Trophoblast cell (in vitro differentiated cells and primary cell): ENCODE measurements around the gene GADL1.
A peak's percentile ranks its signal among the peaks of the same experiment; 100 is the strongest.

Experiments used
- DNase-seq, 2 donors: peaks; one replicate each; pipeline ENCODE4 v3.0.0-alpha.2; 2016
- H2AFZ ChIP-seq: 2 replicates; pipeline ENCODE4 v1.6.1; 2013; ENCODE audit warnings: low read length, moderate library complexity, mild to moderate bottlenecking; ENCODE audit not compliant: insufficient read depth, poor library complexity
- H2AK5ac ChIP-seq: 2 replicates; pipeline ENCODE4 v1.6.1; 2013; ENCODE audit warnings: mild to moderate bottlenecking, low read length
- H2BK120ac ChIP-seq: 2 replicates; pipeline ENCODE4 v1.6.1; 2013; ENCODE audit warnings: low read length, mild to moderate bottlenecking, moderate library complexity; ENCODE audit not compliant: insufficient read depth, poor library complexity
- H2BK12ac ChIP-seq: 2 replicates; pipeline ENCODE4 v1.6.1; 2013; ENCODE audit warnings: mild to moderate bottlenecking, low read length, moderate library complexity
- H2BK5ac ChIP-seq: 2 replicates; pipeline ENCODE4 v1.6.1; 2013; ENCODE audit warnings: low read length, low read depth, moderate library complexity, mild to moderate bottlenecking; ENCODE audit not compliant: poor library complexity
- H3K14ac ChIP-seq: 2 replicates; pipeline ENCODE4 v1.6.1; 2013; ENCODE audit warnings: mild to moderate bottlenecking, low read length
- H3K18ac ChIP-seq: 2 replicates; pipeline ENCODE4 v1.6.1; 2013; ENCODE audit warnings: mild to moderate bottlenecking, low read length
- H3K23ac ChIP-seq: 2 replicates; pipeline ENCODE4 v1.6.1; 2013; ENCODE audit warnings: low read length
- H3K27ac ChIP-seq: 2 replicates; pipeline ENCODE4 v1.5.1; 2013; ENCODE audit warnings: low read depth, mild to moderate bottlenecking, inconsistent platforms, low read length, moderate library complexity
- H3K27me3 ChIP-seq: 2 replicates; pipeline ENCODE4 v1.6.1; 2013; ENCODE audit warnings: inconsistent platforms, mild to moderate bottlenecking, low read length, moderate library complexity; ENCODE audit not compliant: insufficient read depth
- H3K36me3 ChIP-seq, 2 experiments: 1 replicate in 1 of 2; 2 replicates in 1 of 2; pipeline ENCODE4 v1.6.1; 2013; ENCODE audit warnings: low read length in 2 of 2, mild to moderate bottlenecking in 2 of 2, moderate library complexity in 1 of 2; ENCODE audit not compliant: insufficient read depth in 2 of 2, control insufficient read depth in 1 of 2
- H3K4ac ChIP-seq: 2 replicates; pipeline ENCODE4 v1.6.1; 2013; ENCODE audit warnings: low read depth, mild to moderate bottlenecking, low read length, moderate library complexity
- H3K4me1 ChIP-seq, 2 experiments: 1 replicate in 1 of 2; 2 replicates in 1 of 2; pipeline ENCODE4 v1.6.1; 2013; ENCODE audit warnings: low read length in 2 of 2, mild to moderate bottlenecking in 2 of 2, moderate library complexity in 1 of 2; ENCODE audit not compliant: insufficient read depth in 2 of 2, control insufficient read depth in 1 of 2
- H3K4me2 ChIP-seq: 2 replicates; pipeline ENCODE4 v1.6.1; 2013; ENCODE audit warnings: inconsistent platforms, mild to moderate bottlenecking, low read length, moderate library complexity
- H3K4me3 ChIP-seq: 2 replicates; pipeline ENCODE4 v1.5.1; 2013; ENCODE audit warnings: mild to moderate bottlenecking, low read depth, low read length, inconsistent platforms
- H3K79me1 ChIP-seq: one replicate; pipeline ENCODE4 v1.6.1; 2013; ENCODE audit warnings: low read length
- H3K79me2 ChIP-seq: 2 replicates; pipeline ENCODE4 v1.6.1; 2013; ENCODE audit warnings: low read length, mild to moderate bottlenecking; ENCODE audit not compliant: control insufficient read depth, insufficient read depth, poor library complexity
- H3K9ac ChIP-seq: 2 replicates; pipeline ENCODE4 v1.6.1; 2013; ENCODE audit warnings: mild to moderate bottlenecking, low read length
- H3K9me3 ChIP-seq: 2 replicates; pipeline ENCODE4 v1.6.1; 2013; ENCODE audit warnings: low read depth, mild to moderate bottlenecking, control low read depth, inconsistent platforms, low read length; ENCODE audit not compliant: insufficient read depth
- H4K12ac ChIP-seq: 2 replicates; pipeline ENCODE4 v1.6.1; 2013; ENCODE audit warnings: low read depth, mild to moderate bottlenecking, low read length, moderate library complexity
- H4K8ac ChIP-seq: 2 replicates; pipeline ENCODE4 v1.6.1; 2013; ENCODE audit warnings: low read depth, mild to moderate bottlenecking, low read length, moderate library complexity
- H4K91ac ChIP-seq: one replicate; pipeline ENCODE4 v1.6.1; 2013; ENCODE audit warnings: low read depth, mild to moderate bottlenecking, low read length, moderate library complexity
- WGBS: extraction: QIAGEN DNeasy Blood & Tissue Kit; methylation state at CpG from one replicate; pipeline ENCODE4 v1.1.7; 2013; ENCODE audit warnings: missing lambda C conversion rate; ENCODE audit not compliant: insufficient read length, insufficient coverage; ENCODE audit errors: extremely low coverage; 5-methylcytosine and 5-hydroxymethylcytosine counted together

The GADL1 gene

DNA sequence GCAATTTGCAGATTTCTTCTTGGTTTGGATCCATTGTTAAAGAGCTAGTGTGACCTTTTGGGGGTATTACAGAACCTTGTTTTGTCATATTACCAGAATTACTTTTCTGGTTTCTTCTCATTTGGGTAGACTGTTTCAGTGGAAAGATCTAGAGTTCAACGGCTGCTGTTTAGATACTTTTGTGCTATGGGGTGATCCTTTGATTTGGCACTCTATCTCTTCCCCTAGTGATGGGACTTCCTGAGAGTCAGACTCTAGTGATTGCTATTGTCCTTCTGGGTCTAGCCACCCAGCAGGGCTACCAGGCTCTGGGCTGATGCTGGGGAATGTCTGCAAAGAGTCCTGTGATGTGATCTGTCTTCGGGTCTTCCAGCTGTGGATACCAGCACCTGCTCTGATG is 46.3 kb upstream of the GADL1 start:
- H3K4ac ChIP-seq: no peak overlapping the region
- H4K8ac ChIP-seq: no peak overlapping the region
- no peaks in the 10 kb centered on the region for H3K9me3 ChIP-seq
- no peak overlapping the region for H2BK120ac ChIP-seq
- no peak overlapping the region for H3K4me2 ChIP-seq
- no peak overlapping the region for H2AFZ ChIP-seq
- H3K36me3 ChIP-seq: no peaks in the 10 kb centered on the region
- no peak overlapping the region for H3K18ac ChIP-seq
- peaks cover 2% of the 10 kb centered on the region for H3K79me1 ChIP-seq
- peaks cover 0 to 7% of the 10 kb centered on the region in 2 experiments for H3K4me1 ChIP-seq
- no peak overlapping the region for H2BK12ac ChIP-seq
- no peak overlapping the region for H4K12ac ChIP-seq
- no peak overlapping the region for H3K4me3 ChIP-seq
- no peaks in the 10 kb centered on the region for H3K27me3 ChIP-seq
- no peak for DNase-seq
- no peak overlapping the region for H3K14ac ChIP-seq
- H3K27ac ChIP-seq: no peak overlapping the region
- no CpG with 5 or more reads among the region's 2 CpGs for WGBS
- no peak overlapping the region for H2AK5ac ChIP-seq
- no peak overlapping the region for H3K23ac ChIP-seq
- no peak overlapping the region for H4K91ac ChIP-seq
- H3K9ac ChIP-seq: no peak overlapping the region
- no peaks in the 10 kb centered on the region for H3K79me2 ChIP-seq
- H2BK5ac ChIP-seq: no peak overlapping the region

DNA sequence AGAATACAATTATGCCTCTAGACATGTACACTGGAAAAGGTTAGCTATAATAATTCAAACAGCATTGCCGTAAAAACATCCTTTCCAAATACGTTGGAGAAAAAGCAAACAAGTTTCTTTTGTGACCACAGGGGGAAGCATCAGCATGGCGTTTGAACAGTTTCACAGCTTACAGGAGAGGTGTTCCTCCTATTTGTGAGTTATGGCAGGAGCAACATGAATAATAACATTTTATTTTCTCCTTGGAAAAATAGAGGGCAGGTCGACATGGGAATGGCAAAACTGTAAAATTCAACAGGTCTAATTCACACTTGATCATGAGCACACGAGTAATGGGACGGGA is 39.7 kb upstream of the GADL1 start:
- Histone ChIP-seq H3K9ac (no peak overlapping the region), H4K8ac (no peak overlapping the region), H3K4me2 (no peak overlapping the region), H3K27me3 (no peaks in the 10 kb centered on the region), H3K79me1 (no peaks in the 10 kb centered on the region), H3K4me3 (no peak overlapping the region), H3K4ac (no peak overlapping the region), H3K27ac (no peak overlapping the region), H2BK5ac (no peak overlapping the region), H2AFZ (no peak overlapping the region), H3K36me3 (no peaks in the 10 kb centered on the region), H3K18ac (no peak overlapping the region), H2AK5ac (no peak overlapping the region), H3K23ac (no peak overlapping the region), H3K79me2 (no peaks in the 10 kb centered on the region), H3K9me3 (no peaks in the 10 kb centered on the region), H2BK12ac (peak overlapping the region; percentile 80), H2BK120ac (no peak overlapping the region), H3K4me1 (no peaks in the 10 kb centered on the region), H4K91ac (no peak overlapping the region), H3K14ac (no peak overlapping the region), H4K12ac (no peak overlapping the region)
- no CpG with 5 or more reads among the region's 6 CpGs for WGBS
- DNase-seq: peak in 1 of 2 donors; percentile 46

DNA sequence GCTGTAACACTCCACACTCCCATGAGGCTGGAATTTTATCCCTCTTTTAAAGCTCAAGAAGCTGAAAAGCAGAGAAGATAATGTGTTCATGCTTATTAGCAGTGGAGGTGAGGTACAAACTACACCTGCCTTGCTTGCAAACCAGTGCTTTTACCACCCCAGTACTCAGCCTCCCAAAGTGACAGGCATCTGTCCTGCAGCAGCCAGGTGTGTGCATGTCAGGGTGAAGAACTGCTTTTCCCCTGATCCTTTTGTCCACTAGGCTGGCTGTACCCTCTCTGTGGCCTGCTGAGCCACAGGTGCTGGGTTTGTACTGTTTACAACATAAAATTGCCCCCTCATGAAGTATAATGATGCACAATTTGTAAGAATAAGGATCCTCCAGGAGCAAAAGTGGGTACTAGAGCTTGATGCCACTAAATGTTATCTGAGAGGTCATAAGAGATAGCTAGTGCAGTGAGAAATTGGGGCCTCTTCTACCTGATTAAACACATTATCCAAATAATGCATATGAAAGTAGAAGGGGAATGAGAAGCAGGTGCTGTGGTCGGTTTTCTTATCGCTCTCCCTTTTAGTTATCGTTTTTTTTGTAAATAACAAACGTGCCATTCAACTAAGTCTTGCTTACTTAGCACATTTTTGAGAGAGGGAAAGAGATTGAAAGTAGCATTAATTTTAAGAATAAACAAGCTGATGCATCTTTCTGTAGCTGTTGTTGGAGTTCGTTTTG is 39.2 kb upstream of the GADL1 start:
- Histone ChIP-seq H3K23ac (no peak overlapping the region), H2BK5ac (no peak overlapping the region), H3K9me3 (no peaks in the 10 kb centered on the region), H2AFZ (no peak overlapping the region), H3K4me3 (no peak overlapping the region), H3K4me2 (no peak overlapping the region), H3K79me2 (no peaks in the 10 kb centered on the region), H4K8ac (no peak overlapping the region), H3K4me1 (no peaks in the 10 kb centered on the region), H3K79me1 (no peaks in the 10 kb centered on the region), H3K36me3 (no peaks in the 10 kb centered on the region), H3K9ac (no peak overlapping the region), H3K18ac (no peak overlapping the region), H3K27ac (no peak overlapping the region), H2BK12ac (peak overlapping the region; percentile 12), H2AK5ac (peak overlapping the region; percentile 39), H3K27me3 (no peaks in the 10 kb centered on the region), H4K91ac (peak overlapping the region; percentile 10), H2BK120ac (no peak overlapping the region), H4K12ac (no peak overlapping the region), H3K4ac (no peak overlapping the region), H3K14ac (no peak overlapping the region)
- WGBS: no CpG with 5 or more reads among the region's 5 CpGs
- DNase-seq: no peak

DNA sequence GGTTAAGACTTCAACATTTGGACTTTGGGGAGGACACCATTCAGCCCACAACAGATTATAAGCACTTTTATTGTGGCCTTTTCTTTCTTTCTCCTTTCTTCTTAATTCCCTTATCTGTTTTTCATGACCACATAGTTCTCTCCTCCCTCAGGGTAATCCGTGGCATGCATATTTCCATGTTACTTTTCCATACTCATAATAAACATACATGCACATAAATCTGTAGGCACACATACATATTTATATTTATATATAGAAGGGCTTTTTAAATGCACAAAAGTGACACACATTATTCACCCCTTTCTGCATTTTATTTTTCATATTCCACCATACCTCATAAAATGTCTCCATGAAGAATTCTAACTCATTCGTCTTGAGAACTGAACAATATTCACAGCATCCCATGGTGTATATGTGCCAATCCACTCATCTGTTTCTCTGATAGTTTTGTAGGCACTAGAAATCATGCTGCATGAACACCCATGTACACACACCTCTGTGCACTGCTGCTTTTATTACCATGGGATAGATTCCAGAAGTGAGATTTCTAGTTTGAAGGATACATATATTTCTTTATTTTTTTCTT is 38.1 kb upstream of the GADL1 start:
- H3K14ac ChIP-seq: no peak overlapping the region
- DNase-seq: no peak
- H2BK12ac ChIP-seq: no peak overlapping the region
- no peak overlapping the region for H3K23ac ChIP-seq
- H2BK5ac ChIP-seq: no peak overlapping the region
- H3K4ac ChIP-seq: no peak overlapping the region
- no peaks in the 10 kb centered on the region for H3K36me3 ChIP-seq
- H3K4me1 ChIP-seq: no peaks in the 10 kb centered on the region
- H2BK120ac ChIP-seq: no peak overlapping the region
- no CpG with 5 or more reads among the region's 2 CpGs for WGBS
- no peaks in the 10 kb centered on the region for H3K9me3 ChIP-seq
- H4K12ac ChIP-seq: no peak overlapping the region
- no peak overlapping the region for H3K4me2 ChIP-seq
- H4K91ac ChIP-seq: no peak overlapping the region
- no peak overlapping the region for H3K18ac ChIP-seq
- H3K27ac ChIP-seq: no peak overlapping the region
- H3K4me3 ChIP-seq: no peak overlapping the region
- no peaks in the 10 kb centered on the region for H3K27me3 ChIP-seq
- H2AK5ac ChIP-seq: no peak overlapping the region
- no peak overlapping the region for H2AFZ ChIP-seq
- H3K79me2 ChIP-seq: no peaks in the 10 kb centered on the region
- no peaks in the 10 kb centered on the region for H3K79me1 ChIP-seq
- H3K9ac ChIP-seq: no peak overlapping the region
- no peak overlapping the region for H4K8ac ChIP-seq
